ENCODE measurements around the gene POLR3A.

DNA sequence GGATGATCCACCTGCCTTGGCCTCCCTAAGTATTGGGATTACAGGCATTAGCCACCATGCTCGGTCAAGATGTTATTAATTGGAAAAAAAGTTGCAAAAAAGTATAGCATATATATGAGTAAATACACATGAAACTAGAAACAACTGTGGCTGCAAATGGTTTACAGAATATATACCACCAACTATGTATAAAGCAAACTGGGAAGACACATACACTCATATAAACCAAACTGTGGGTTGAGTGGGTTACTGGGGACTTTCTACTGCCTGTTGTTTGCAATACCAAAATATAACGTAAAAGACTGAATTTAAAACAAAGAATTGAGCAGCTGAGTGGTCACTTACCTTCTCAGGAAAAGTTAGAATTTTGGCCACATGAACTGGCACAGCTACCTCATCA, 8.1 kb downstream of the POLR3A start:
- TF ChIP-seq, protein P1, sequence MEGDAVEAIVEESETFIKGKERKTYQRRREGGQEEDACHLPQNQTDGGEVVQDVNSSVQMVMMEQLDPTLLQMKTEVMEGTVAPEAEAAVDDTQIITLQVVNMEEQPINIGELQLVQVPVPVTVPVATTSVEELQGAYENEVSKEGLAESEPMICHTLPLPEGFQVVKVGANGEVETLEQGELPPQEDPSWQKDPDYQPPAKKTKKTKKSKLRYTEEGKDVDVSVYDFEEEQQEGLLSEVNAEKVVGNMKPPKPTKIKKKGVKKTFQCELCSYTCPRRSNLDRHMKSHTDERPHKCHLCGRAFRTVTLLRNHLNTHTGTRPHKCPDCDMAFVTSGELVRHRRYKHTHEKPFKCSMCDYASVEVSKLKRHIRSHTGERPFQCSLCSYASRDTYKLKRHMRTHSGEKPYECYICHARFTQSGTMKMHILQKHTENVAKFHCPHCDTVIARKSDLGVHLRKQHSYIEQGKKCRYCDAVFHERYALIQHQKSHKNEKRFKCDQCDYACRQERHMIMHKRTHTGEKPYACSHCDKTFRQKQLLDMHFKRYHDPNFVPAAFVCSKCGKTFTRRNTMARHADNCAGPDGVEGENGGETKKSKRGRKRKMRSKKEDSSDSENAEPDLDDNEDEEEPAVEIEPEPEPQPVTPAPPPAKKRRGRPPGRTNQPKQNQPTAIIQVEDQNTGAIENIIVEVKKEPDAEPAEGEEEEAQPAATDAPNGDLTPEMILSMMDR (IDR thresholded peaks at IDR 0.05): no peak
- TF ChIP-seq POLR2A (IDR thresholded peaks at IDR 0.05): no peak
